HCT116 (cell line): Measurements from ENCODE around the gene HPF1. TPM values are rescaled to one million over a fixed set of nuclear protein-coding genes. Genes with fewer than 3 reads are reported as not detected.

Experiments used
- ATAC-seq: fragments of 200-7000 bp; cut with Tn5 transposase; 2 replicates; pipeline ENCODE4 v1.9.1; 2020; ENCODE audit warnings: mild to moderate bottlenecking, moderate library complexity
- BruUV-seq: library from RNA; stranded (reverse); fragments of 400-500 nt; replicated peaks from 2 replicates; lab custom pipeline; 2021; lab: Mats Ljungman, UMichigan
- CTCF ChIA-PET: fragments of 300-600 bp; sonication (Branson Sonifier 250); formaldehyde crosslinking; loops from one replicate; lab custom pipeline; 2021; ENCODE audit warnings: antibody characterized with exemption; lab: Charles Lee
- POLR2A ChIA-PET: fragments of 300-600, 350-600 bp; sonication (Branson Sonifier 250); formaldehyde crosslinking; loops from one replicate; lab custom pipeline; 2021; ENCODE audit warnings: antibody characterized with exemption; lab: Charles Lee
- RAD21 ChIA-PET, 2 experiments: fragments of 300-600 bp; sonication (Branson Sonifier 250); formaldehyde crosslinking; loops; one replicate each; lab custom pipeline; 2023; ENCODE audit warnings: low total read pairs in 2 of 2; ENCODE audit not compliant: uncharacterized antibody in 2 of 2, unreplicated experiment in 2 of 2, low non-redundant PET in 1 of 2; lab: Charles Lee
- DNase-seq: peaks from one replicate; pipeline ENCODE4 v3.0.0-alpha.2; 2010; ENCODE audit warnings: low read depth, low spot score
- H2AFZ ChIP-seq: fragments of 200-600 bp; shearing (Covaris generic), sonication (generic); 2 replicates; pipeline ENCODE4 v1.6.1; 2017; ENCODE audit warnings: low read depth, mixed run types, mixed read lengths, antibody characterized with exemption, low read length; ENCODE audit not compliant: poor library complexity, severe bottlenecking
- H3K27ac ChIP-seq: 2 replicates; pipeline ENCODE4 v1.5.1; 2012; ENCODE audit warnings: low read depth, low read length
- H3K27me3 ChIP-seq: fragments of 200-600 bp; sonication (generic); 2 replicates; pipeline ENCODE4 v1.6.1; 2016; ENCODE audit warnings: mixed run types, low read length, mixed read lengths; ENCODE audit not compliant: insufficient read depth
- H3K36me3 ChIP-seq, 2 experiments: fragments of 200-500 bp in 1 of 2; fragments of 200-600 bp in 1 of 2; sonication (Bioruptor generic) in 1 of 2; sonication (generic) in 1 of 2; 2 replicates each; pipeline versions ENCODE4 v1.5.1 to v1.6.1; 2014 to 2016; ENCODE audit warnings: low read length in 2 of 2, inconsistent platforms in 1 of 2, mixed read lengths in 1 of 2, mixed run types in 1 of 2; ENCODE audit not compliant: insufficient read depth in 2 of 2, control insufficient read depth in 1 of 2
- H3K4me1 ChIP-seq, 2 experiments: fragments of 200-600 bp in 1 of 2; sonication (generic) in 1 of 2; 2 replicates each; pipeline versions ENCODE4 v1.5.1 to v1.6.1; 2012 to 2017; ENCODE audit warnings: low read length in 2 of 2, inconsistent platforms in 1 of 2, mild to moderate bottlenecking in 1 of 2, mixed read lengths in 1 of 2, mixed run types in 1 of 2, moderate library complexity in 1 of 2; ENCODE audit not compliant: insufficient read depth in 2 of 2, control insufficient read depth in 1 of 2
- H3K4me2 ChIP-seq: fragments of 200-600 bp; sonication (generic); 2 replicates; pipeline ENCODE4 v1.6.1; 2017; ENCODE audit warnings: mixed run types, low read length, mixed read lengths
- H3K4me3 ChIP-seq, 2 experiments: fragments of 200-600 bp in 1 of 2; sonication (generic) in 1 of 2; replicated peaks in 1 of 2; 2 replicates each; pipeline ENCODE4 v1.5.1; 2011 to 2016; ENCODE audit warnings: low read length in 2 of 2, control low read depth in 1 of 2, low read depth in 1 of 2, mild to moderate bottlenecking in 1 of 2, mixed read lengths in 1 of 2, mixed run types in 1 of 2
- H3K79me2 ChIP-seq: fragments of 200-600 bp; sonication (generic); 2 replicates; pipeline ENCODE4 v1.6.1; 2017; ENCODE audit warnings: mild to moderate bottlenecking, mixed run types, low read length, moderate library complexity, mixed read lengths; ENCODE audit not compliant: insufficient read depth
- H3K9ac ChIP-seq: fragments of 200-600 bp; sonication (generic); 2 replicates; pipeline ENCODE4 v1.6.1; 2016; ENCODE audit warnings: low read length, mixed read lengths
- H3K9me2 ChIP-seq: fragments of 200-600 bp; sonication (generic), shearing (Covaris generic); 2 replicates; pipeline ENCODE4 v1.6.1; 2017; ENCODE audit warnings: mixed run types, mild to moderate bottlenecking, moderate library complexity; ENCODE audit not compliant: insufficient read depth
- H3K9me3 ChIP-seq, 2 experiments: fragments of 200-500 bp in 1 of 2; fragments of 200-600 bp in 1 of 2; sonication (Bioruptor generic) in 1 of 2; sonication (generic) in 1 of 2; 2 replicates each; pipeline ENCODE4 v1.6.1; 2014 to 2017; ENCODE audit warnings: low read length in 2 of 2, mixed read lengths in 2 of 2, inconsistent platforms in 1 of 2, low read depth in 1 of 2, mild to moderate bottlenecking in 1 of 2, mixed run types in 1 of 2, moderate library complexity in 1 of 2; ENCODE audit not compliant: control insufficient read depth in 1 of 2, insufficient read depth in 1 of 2
- H4K20me1 ChIP-seq: fragments of 200-600 bp; sonication (generic), shearing (Covaris generic); 2 replicates; pipeline ENCODE4 v1.6.1; 2017; ENCODE audit warnings: mixed run types, mild to moderate bottlenecking, moderate library complexity; ENCODE audit not compliant: insufficient read depth
- ATF3 ChIP-seq: IDR thresholded peaks from 2 replicates; pipeline ENCODE4 v1.6.1; 2012
- CEBPB ChIP-seq: IDR thresholded peaks from 2 replicates; pipeline ENCODE4 v1.6.1; 2012; ENCODE audit warnings: low read depth
- CTCF ChIP-seq, 3 experiments: fragments of 200-600 bp in 1 of 3; sonication (generic) in 1 of 3; IDR thresholded peaks in 2 of 3; conservative IDR thresholded peaks in 1 of 3; 2 replicates each; pipeline ENCODE4 v1.5.1; 2012 to 2017; ENCODE audit warnings: low read depth in 2 of 3, low read length in 2 of 3, antibody characterized with exemption in 1 of 3, borderline replicate concordance in 1 of 3, control low read depth in 1 of 3, mild to moderate bottlenecking in 1 of 3, mixed read lengths in 1 of 3, mixed run types in 1 of 3, moderate library complexity in 1 of 3; ENCODE audit not compliant: insufficient read depth in 1 of 3
- EGR1 ChIP-seq: IDR thresholded peaks from 2 replicates; pipeline ENCODE4 v1.6.1; 2012; ENCODE audit warnings: low read depth
- ELF1 ChIP-seq: IDR thresholded peaks from 2 replicates; pipeline ENCODE4 v1.6.1; 2012; ENCODE audit warnings: low read depth, borderline replicate concordance
- EZH2 ChIP-seq: fragments of 200-600 bp; sonication (generic); IDR thresholded peaks from 2 replicates; pipeline ENCODE4 v1.6.1; 2017; ENCODE audit warnings: antibody characterized with exemption, mixed run types
- EZH2phosphoT487 ChIP-seq: fragments of 200-600 bp; IDR thresholded peaks from 2 replicates; pipeline ENCODE4 v1.6.1; 2018; ENCODE audit warnings: antibody characterized with exemption, borderline replicate concordance
- MAX ChIP-seq: IDR thresholded peaks from 2 replicates; pipeline ENCODE4 v1.6.1; 2012
- POLR2AphosphoS5 ChIP-seq: IDR thresholded peaks from 2 replicates; pipeline ENCODE4 v1.6.1; 2011; ENCODE audit warnings: mild to moderate bottlenecking, low read depth, low read length, moderate library complexity
- RAD21 ChIP-seq: IDR thresholded peaks from 2 replicates; pipeline ENCODE4 v1.6.1; 2012; ENCODE audit warnings: low read depth, mild to moderate bottlenecking
- REST ChIP-seq: IDR thresholded peaks from 2 replicates; pipeline ENCODE4 v1.6.1; 2012; ENCODE audit warnings: low read depth
- SP1 ChIP-seq: IDR thresholded peaks from 2 replicates; pipeline ENCODE4 v1.6.1; 2012; ENCODE audit warnings: low read depth
- SRF ChIP-seq: IDR thresholded peaks from 2 replicates; pipeline ENCODE4 v1.6.1; 2012; ENCODE audit warnings: low read depth
- TCF7L2 ChIP-seq: IDR thresholded peaks from 2 replicates; pipeline ENCODE4 v1.7.0; 2011; ENCODE audit warnings: borderline replicate concordance, inconsistent platforms; ENCODE audit not compliant: insufficient read depth, insufficient read length; ENCODE audit errors: extremely low read depth
- YY1 ChIP-seq: IDR thresholded peaks from 2 replicates; pipeline ENCODE4 v1.6.1; 2011; ENCODE audit warnings: low read length, low read depth, moderate library complexity, mild to moderate bottlenecking; ENCODE audit not compliant: insufficient replicate concordance; ENCODE audit errors: extremely low read depth
- ZBTB33 ChIP-seq: IDR thresholded peaks from 2 replicates; pipeline ENCODE4 v1.6.1; 2011; ENCODE audit warnings: mild to moderate bottlenecking, low read length, moderate library complexity; ENCODE audit not compliant: insufficient replicate concordance; ENCODE audit errors: extremely low read depth
- intact Hi-C: fragments of 100-400 bp; cut with micrococcal nuclease; formaldehyde crosslinking; loops from 2 replicates; pipeline ENCODE4 v1.10.0; 2022
- total RNA-seq: library from RNA; stranded (reverse); gene quantifications from one replicate; pipeline ENCODE4 v1.2.1, GENCODE V29; 2021; ENCODE audit not compliant: unreplicated experiment

Gene HPF1
- total RNA-seq, 1 experiment from 2014 or later, result 32.6 TPM

GRCh38 chr4:169716677-169717076 is 41.1 kb downstream of the HPF1 start:
- Histone ChIP-seq H3K4me2 (no peak overlapping the region), H3K4me3 (no peak overlapping the region), H4K20me1 (no peaks in the 10 kb centered on the region), H3K79me2 (no peaks in the 10 kb centered on the region), H3K27me3 (no peaks in the 10 kb centered on the region), H3K4me1 (no peaks in the 10 kb centered on the region), H3K9me3 (no peaks in the 10 kb centered on the region), H3K9me2 (no peaks in the 10 kb centered on the region), H3K36me3 (peaks cover 11 to 12% of the 10 kb centered on the region in 2 experiments; a peak in 3 of 4 replicates), H3K9ac (no peak overlapping the region), H3K27ac (no peak overlapping the region), H2AFZ (no peak overlapping the region)
- ChIA-PET POLR2A (no interaction called here), RAD21 (no interaction called here), CTCF (no interaction called here)
- no peak for TF ChIP-seq RAD21
- TF ChIP-seq TCF7L2, result no peak
- no peak for TF ChIP-seq MAX
- TF ChIP-seq POLR2AphosphoS5, result no peak
- TF ChIP-seq SP1, result no peak
- TF ChIP-seq EZH2phosphoT487, result no peak
- no peak for TF ChIP-seq ZBTB33
- TF ChIP-seq REST, result no peak
- TF ChIP-seq CEBPB, result no peak
- TF ChIP-seq SRF, result no peak
- no peak for TF ChIP-seq CTCF (IDR thresholded peaks at IDR 0.05 in 2 of 3, conservative IDR thresholded peaks at IDR 0.05 in 1 of 3; ENCODE audit: borderline replicate concordance in 1 of 3, insufficient read depth in 1 of 3, low read depth in 2 of 3, low read length in 2 of 3)
- TF ChIP-seq ELF1, result no peak
- TF ChIP-seq EGR1, result no peak
- TF ChIP-seq EZH2, result no peak
- no peak for TF ChIP-seq ATF3
- no peak for TF ChIP-seq YY1
- intact Hi-C loops, result no loop called here
- DNase-seq (no peak), ATAC-seq (no peak)
- BruUV-seq, result no TSS peak
